SW 1271 (cell line): ENCODE measurements around the gene PERM1.
"Not testable (repeated sequence)": the region's sequence is repeated elsewhere in the genome, so short reads cannot be mapped to it uniquely, and the experiment has no call there.

Experiments
- DNase-seq, 2 experiments: peaks; one replicate each; lab custom pipeline; 2025; lab: John Stamatoyannopoulos, UW

PERM1 gene

GRCh38 chr1:978835-979743, 2.8 kb downstream of the PERM1 start:
- DNase-seq = no peak

GRCh38 chr1:978069-978834, 3.6 kb downstream of the PERM1 start:
- DNase-seq = peak in 1 of 2 experiments; percentile 10

- DNase-seq = not testable (repeated sequence)
These were observed 5.1 kb downstream of the PERM1 start for GRCh38 chr1:976791-977190.

- DNase-seq = peak; percentile 35 to 62
These were observed 5.8 kb downstream of the PERM1 start for GRCh38 chr1:975896-976683.

GRCh38 chr1:975365-975764, 6.5 kb downstream of the PERM1 start:
- DNase-seq = no peak

- DNase-seq = no peak
These were observed 7.1 kb downstream of the PERM1 start for GRCh38 chr1:974687-975328.

GRCh38 chr1:974293-974640, 7.6 kb downstream of the PERM1 start:
- DNase-seq = no peak

GRCh38 chr1:973459-974292, 8.2 kb downstream of the PERM1 start:
- no peak for DNase-seq

- no peak for DNase-seq
These were observed 9.0 kb downstream of the PERM1 start for GRCh38 chr1:972726-973458.

- no peak for DNase-seq
These were observed 10.0 kb downstream of the PERM1 start for GRCh38 chr1:971751-972506.

- no peak for DNase-seq
These were observed 10.7 kb downstream of the PERM1 start for GRCh38 chr1:970973-971730.

- DNase-seq = no peak
These were observed 11.5 kb downstream of the PERM1 start for GRCh38 chr1:970242-970972.

- no peak for DNase-seq
These were observed 12.5 kb downstream of the PERM1 start for GRCh38 chr1:969260-969855.

- DNase-seq = no peak
These were observed 14.2 kb downstream of the PERM1 start for GRCh38 chr1:967466-968343.

GRCh38 chr1:966704-967300, 15.1 kb downstream of the PERM1 start:
- DNase-seq = peak in 1 of 2 experiments; percentile 52

- peak; percentile 46 to 67 for DNase-seq
These were observed 15.7 kb downstream of the PERM1 start, which contains the start of gene PLEKHN1 for GRCh38 chr1:966135-966703. PLEKHN1 (plus strand) TSS chr1:966482; CDS start chr1:966532, 50 bp downstream.
